GM12892 (cell line): Measurements from ENCODE around the gene OBP2A.

Experiments used
- DNase-seq: peaks from one replicate; pipeline ENCODE4 v3.0.0; 2011; ENCODE audit not compliant: insufficient read length
- FAIRE-seq: peaks from 2 replicates; lab custom pipeline; 2011; peaks lifted over from hg19 to GRCh38; lab: Jason Lieb, UNC
- POLR2A ChIP-seq: IDR thresholded peaks from 2 replicates; pipeline ENCODE4 v1.6.1; 2011; ENCODE audit warnings: low read depth, low read length, control low read depth
- POLR2AphosphoS5 ChIP-seq: IDR thresholded peaks from 2 replicates; pipeline ENCODE4 v1.6.1; 2011; ENCODE audit warnings: low read depth, low read length, control low read depth
- TAF1 ChIP-seq: IDR thresholded peaks from 2 replicates; pipeline ENCODE4 v1.6.1; 2011; ENCODE audit warnings: low read depth, mild to moderate bottlenecking, control low read depth, low read length, borderline replicate concordance

Gene OBP2A

DNA sequence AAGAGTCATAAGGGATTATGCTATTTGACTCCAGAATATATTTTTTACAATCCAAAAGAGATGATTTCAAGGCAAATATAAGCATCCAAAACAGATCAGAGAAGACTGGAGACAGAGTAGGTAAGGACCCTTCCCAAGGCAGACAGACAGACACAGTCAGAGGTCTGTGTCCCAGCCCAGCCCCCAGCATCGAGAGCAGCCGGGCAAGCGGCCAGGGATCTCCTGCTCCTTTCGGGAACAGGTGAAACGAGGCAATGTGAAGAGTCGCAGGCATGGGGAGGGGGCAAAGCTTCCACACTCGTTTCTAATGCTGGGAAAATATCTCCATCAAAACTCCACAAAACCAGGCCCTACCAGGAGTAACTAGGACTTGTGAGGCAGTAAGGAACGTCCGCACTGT lies 21.4 kb downstream of the OBP2A start:
- FAIRE-seq (no peak), DNase-seq (no peak)
- no peak for TF ChIP-seq POLR2A
- no peak for TF ChIP-seq POLR2AphosphoS5
- no peak for TF ChIP-seq TAF1

DNA sequence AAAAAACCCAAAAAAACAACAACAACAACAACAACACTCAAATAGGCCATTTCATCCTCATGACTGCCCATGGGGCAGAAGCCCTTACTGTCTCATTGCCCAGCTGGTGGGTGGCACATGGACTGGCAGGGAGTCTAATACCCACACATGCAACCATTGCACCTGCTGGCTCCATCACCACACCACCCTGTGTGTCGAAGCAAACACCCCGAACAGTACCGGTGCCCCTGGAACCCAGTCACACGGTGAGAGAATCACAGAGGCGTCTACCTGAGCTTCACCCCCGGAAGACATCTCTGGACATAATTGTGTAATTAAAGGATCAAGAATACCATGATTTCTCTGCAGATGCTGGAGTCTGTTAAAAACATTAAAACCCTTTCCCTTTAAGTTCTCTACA lies 22.1 kb downstream of the OBP2A start:
- FAIRE-seq = no peak
- TF ChIP-seq TAF1 = no peak
- no peak for TF ChIP-seq POLR2AphosphoS5
- TF ChIP-seq POLR2A = no peak
- DNase-seq = no peak

GRCh38 chr9:135570456-135570855 lies 24.5 kb downstream of the OBP2A start:
- FAIRE-seq = no peak
- no peak for TF ChIP-seq POLR2AphosphoS5
- no peak for TF ChIP-seq TAF1
- TF ChIP-seq POLR2A = no peak
- DNase-seq = no peak

GRCh38 chr9:135572233-135572632 lies 26.3 kb downstream of the OBP2A start:
- FAIRE-seq (no peak), DNase-seq (no peak)
- no peak for TF ChIP-seq POLR2A
- no peak for TF ChIP-seq POLR2AphosphoS5
- no peak for TF ChIP-seq TAF1

DNA sequence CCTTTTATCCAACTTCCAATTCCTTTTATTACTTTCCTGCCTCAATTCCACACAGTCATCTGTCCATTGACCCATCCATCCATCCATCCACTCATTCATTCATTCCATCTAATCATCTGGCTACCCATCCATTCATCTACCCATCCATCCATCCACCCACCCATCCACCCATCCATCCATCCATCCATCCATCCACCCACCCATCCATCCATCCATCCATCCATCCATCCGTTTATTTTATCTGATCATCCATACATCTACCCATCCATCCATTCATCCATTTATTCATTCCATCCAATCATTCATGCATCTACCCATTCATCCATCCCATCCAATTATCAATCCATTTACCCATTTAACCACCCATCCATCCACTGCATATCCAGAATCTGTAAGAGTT lies 27.2 kb downstream of the OBP2A start:
- FAIRE-seq (no peak), DNase-seq (no peak)
- no peak for TF ChIP-seq TAF1
- no peak for TF ChIP-seq POLR2AphosphoS5
- no peak for TF ChIP-seq POLR2A

DNA sequence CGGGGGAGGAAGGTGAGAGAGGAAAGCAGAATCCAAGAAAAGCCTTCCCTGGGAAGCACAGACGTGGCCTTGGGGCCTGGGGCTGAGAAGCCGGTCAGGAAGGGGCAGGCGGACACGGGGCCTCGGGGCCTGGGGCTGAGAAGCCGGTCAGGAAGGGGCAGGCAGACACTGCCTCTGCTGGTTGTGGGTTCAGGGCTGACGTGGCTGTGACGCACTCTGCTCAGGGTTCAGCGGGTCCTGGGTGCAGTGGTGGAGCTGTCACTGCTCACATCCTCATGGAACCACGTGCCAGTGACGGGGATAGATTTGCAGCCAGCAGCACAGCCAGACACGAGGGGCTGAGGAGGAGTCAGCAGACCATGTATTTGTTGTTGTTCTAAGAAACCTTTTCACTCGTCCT lies 28.4 kb downstream of the OBP2A start:
- no peak for FAIRE-seq
- TF ChIP-seq POLR2A (no peak), POLR2AphosphoS5 (no peak), TAF1 (no peak)
- DNase-seq = no peak

- FAIRE-seq (no peak), DNase-seq (no peak)
- TF ChIP-seq POLR2AphosphoS5 (no peak), TAF1 (no peak), POLR2A (no peak)
Measured at GRCh38 chr9:135574943-135575342, 29.0 kb downstream of the OBP2A start.

DNA sequence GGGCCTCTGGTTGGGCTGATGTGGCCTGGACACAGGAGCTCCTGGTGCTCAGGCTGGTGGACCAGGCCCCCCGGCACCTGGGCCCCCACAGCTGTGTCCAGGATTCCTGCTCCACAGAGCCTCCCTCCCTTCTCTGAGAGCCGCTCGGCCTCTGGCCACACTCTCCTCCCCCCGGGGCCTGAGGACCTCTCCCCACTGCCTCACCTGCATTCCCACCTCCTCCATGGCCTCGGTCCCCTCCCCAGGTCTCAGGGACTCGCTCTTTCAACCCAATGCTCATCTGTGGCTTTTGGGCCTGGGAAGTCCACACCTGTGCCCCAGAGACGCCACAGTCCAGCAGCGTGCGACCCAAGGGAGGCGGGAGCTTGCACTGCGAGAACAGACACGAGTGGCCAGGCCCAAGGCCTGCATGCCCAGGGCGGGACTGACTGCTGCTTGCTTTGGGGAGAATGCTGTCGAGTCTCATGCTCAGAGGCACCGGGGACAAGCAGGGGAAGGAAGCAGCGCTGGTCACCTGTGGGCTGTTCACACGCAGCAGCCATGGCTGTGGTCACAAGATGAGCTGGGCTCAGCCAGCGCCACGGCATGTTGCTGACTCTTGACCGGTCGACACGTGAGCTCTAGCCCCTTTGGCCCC lies 30.2 kb downstream of the OBP2A start:
- FAIRE-seq (no peak), DNase-seq (no peak)
- TF ChIP-seq TAF1 = no peak
- TF ChIP-seq POLR2A = no peak
- no peak for TF ChIP-seq POLR2AphosphoS5

GRCh38 chr9:135577256-135577655 lies 31.3 kb downstream of the OBP2A start:
- FAIRE-seq = no peak
- no peak for TF ChIP-seq POLR2A
- DNase-seq = no peak

GRCh38 chr9:135579356-135579755 lies 33.4 kb downstream of the OBP2A start:
- FAIRE-seq (no peak), DNase-seq (no peak)
- TF ChIP-seq POLR2AphosphoS5 (no peak), POLR2A (no peak), TAF1 (no peak)

DNA sequence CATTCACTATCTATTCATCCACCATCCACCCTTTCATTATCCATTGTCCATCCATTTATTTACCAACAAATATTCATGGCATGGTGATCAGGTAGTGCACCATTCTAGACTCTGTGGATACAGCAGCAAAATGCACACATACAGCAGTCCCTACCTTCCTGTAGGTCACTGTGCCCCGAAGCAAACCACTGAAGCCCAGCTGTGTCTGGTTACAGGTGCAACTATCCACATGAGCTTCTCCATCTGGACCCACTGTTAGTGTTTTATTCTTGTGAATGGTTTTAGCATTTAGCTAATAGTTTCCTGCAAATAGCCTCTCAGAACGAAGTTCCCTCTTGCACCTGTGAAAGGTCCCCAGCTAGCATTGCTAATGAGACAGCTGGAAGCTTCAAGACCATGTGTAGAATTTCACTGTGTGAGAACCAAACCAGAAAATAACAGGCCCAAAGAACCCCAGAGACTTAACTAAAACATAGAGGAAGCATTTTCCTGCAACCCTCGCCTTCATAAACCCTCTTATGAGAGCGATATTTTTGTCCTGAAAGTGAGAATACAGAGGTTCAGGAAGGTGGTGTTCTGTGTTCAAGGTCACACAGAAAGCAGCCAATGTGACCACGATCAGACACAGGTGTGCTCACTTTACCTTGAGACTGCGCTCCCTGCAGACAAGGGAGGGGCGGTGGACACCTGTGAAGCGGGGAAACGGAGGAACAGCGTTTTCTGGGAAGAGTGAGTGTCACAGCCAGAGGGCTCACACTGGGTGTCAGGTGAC lies 34.1 kb downstream of the OBP2A start:
- TF ChIP-seq POLR2AphosphoS5 (no peak), TAF1 (no peak), POLR2A (no peak)
- DNase-seq (no peak), FAIRE-seq (no peak)

DNA sequence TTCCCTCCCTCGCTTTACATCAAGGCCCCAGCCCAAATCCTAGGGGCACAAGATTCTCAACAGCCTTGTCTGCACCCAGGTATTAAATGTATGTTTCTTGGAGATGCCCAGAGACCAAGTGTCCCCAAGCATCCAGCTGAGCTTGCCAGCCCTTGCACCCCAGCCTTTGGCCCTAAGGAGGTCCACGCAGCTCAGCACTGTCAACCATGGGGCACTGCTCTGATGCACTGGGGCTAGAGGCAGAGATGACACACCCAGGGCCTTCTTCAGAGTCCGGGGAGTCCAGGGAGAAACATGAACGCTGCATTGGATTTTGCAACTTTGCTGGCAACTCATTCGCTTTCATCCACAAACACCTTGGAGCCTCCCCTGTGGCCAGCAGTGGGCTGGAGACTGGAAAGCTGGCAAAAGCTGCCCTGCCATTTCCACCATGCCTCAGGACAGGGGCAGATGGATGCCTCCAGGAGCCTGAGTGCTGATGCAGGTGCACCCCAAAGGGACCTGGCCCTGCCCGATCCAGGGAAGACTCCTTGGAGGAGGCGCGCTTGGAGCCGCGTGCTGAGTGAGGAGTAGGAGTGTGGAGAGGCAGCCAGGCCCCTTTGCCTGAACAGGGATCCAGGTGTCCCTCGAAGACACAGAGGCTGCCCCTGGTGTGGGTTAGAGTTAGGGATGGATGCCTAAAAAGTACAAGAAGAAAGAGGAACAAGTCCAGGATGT lies 34.9 kb downstream of the OBP2A start:
- no peak for TF ChIP-seq POLR2A
- TF ChIP-seq POLR2AphosphoS5 = no peak
- TF ChIP-seq TAF1 = no peak
- no peak for DNase-seq
- no peak for FAIRE-seq
